GM18907 (cell line): ENCODE measurements around the gene GDF7.

Experiments used
- ATAC-seq: cut with Tn5 transposase; IDR thresholded peaks from one replicate; pipeline ENCODE4 v1.9.1; 2021; ENCODE audit warnings: mild to moderate bottlenecking, moderate library complexity; ENCODE audit not compliant: unreplicated experiment

GDF7 gene

DNA sequence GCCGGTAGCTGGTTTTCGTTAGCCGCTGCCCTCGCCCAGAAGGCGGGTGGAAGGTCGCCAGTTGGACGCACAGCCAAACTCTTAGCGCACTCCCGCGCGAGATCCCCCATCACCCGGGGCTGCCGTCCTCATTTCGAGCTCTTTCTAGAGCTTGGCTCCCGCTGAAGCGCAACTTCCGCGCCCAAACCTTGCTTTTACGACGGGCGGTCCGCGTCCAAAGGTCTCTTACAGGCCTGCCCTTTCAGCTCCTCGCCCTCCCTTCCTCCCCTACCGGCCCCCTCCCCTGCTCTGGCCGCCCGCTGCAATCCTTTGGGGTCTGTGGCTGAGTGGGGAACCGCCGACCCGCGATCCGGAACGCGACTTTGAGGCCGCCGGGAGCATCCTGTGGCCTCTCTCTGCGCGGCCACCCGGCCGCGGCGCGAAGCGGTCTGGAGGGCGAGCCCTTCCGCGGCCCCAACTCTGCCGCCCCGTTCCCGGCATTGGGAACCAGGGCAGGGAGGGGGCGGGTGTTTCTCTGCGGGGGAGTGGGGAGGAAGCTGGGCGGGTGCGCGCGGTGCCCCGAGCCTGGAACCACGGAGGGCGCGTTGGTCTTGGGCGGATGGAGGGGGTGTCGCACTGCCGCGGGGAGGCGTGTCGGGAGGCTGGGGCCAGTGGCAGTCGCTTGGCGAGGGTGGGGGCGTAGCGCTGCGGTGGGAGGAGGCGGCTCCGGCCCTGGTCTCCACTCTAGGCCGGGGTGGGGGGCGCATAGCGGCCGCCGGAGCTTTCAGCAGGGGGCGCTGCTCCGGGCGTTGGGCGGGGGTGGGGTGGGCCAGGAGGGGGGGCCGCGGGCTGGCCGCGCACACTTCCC is at the start of gene GDF7:
TSS of gene GDF7 (plus strand) at position 841 of the 847 bp plus-strand sequence. CDS start 96 bp downstream, outside the sequence.
- no peak for ATAC-seq

DNA sequence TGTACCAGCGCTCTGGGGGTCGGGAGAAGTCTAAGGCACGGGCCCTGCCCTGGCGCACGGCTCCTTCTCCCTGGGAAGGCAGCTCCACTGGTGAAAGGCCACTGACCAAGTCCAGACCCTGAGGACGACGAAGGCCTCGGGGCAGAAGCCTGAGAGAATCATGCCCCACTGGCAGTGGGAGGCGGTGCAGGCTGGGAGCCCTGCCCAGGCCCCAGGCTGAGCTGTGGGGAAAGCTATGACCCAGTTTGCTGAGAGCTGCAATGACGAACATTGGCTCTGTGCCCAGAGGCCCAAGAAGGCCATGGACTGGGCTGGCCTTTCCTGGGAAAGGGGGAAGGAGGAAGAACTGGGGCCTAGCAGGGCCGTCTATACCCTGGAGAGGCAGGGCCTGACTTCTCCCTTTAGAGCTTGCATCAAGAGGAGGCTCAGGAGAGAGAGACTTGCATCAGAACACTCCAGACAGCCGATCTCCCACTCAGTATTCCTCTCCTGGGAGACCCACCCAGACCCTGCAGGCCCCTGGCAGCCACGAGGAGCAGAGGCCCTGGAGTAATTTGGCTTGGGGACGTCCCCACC is 49.0 kb upstream of the GDF7 start:
- no peak for ATAC-seq

- ATAC-seq: no peak
Measured at GRCh38 chr2:20618468-20618885, 48.5 kb upstream of the GDF7 start.

- no peak for ATAC-seq
Measured at GRCh38 chr2:20618886-20619521, 47.9 kb upstream of the GDF7 start.

DNA sequence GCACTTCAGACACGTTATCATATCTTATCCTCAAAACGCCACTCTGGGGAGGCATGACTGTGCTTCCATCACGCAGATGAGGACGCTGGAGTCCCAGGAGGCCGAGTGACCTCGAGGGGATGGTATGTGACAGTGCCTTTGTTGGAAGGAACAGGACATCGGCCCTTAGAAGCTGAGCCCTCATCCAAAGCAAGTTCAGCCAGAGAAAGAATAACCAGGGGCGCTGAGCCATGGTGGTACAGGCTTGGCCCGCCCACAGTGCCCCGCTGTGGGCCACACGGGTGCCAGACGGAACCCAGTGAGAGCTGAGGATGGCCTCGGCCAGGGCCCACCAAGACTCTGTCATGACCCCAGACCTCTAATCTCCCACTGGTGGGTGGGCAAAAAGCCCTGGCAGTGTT is 47.3 kb upstream of the GDF7 start:
- no peak for ATAC-seq

DNA sequence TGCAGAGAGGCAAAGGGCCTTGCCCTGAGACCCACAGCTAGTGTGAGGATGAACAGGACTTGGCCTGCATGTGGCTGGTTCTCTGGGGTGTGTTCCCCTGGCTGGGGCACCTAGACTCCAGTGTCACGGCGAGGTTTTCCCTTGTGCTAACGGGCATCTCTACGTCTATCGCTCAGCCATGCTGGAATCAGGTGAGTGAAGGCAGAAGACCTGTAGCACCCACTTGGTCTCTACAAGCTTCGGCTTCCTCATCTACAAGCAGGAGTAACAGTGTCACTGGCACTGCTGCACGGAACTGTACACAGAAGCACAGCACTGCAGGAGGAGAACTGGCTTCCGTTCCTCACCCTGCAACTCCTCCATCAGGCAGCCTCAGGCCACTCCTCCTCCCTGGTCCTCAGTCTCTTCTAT is 46.7 kb upstream of the GDF7 start:
- ATAC-seq: no peak

DNA sequence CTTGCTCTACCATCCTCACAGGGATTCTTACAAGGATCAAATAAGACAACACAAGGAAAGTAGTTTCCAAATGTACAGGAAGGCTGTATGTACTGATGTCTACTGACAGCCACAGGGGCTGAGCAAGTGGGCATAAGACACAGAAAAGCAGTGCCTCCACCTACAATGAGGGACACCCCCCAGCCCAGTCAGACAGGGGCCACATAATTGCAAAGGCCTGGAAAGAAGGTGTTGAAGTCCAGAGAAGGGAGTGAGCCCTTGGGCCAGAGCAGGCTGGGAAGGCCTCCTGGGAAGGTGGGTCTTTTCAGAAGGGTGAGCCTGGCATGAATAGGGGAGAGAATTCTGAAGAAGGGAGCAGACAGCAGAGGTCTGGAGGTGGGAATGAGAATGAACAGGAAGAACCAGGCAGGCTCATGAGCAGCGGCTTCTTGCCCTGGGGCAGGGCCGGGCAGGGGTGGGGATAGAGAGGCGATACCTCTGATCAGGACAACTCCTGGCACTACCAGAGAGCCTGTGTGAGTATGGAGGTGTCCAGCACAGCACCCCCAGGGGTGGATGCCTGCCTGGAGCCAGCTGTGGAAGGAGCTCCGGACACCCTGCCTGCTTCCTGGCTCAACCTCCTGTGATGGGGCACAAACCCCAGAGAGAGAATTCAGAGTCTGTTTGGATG is 46.1 kb upstream of the GDF7 start:
- ATAC-seq: no peak

DNA sequence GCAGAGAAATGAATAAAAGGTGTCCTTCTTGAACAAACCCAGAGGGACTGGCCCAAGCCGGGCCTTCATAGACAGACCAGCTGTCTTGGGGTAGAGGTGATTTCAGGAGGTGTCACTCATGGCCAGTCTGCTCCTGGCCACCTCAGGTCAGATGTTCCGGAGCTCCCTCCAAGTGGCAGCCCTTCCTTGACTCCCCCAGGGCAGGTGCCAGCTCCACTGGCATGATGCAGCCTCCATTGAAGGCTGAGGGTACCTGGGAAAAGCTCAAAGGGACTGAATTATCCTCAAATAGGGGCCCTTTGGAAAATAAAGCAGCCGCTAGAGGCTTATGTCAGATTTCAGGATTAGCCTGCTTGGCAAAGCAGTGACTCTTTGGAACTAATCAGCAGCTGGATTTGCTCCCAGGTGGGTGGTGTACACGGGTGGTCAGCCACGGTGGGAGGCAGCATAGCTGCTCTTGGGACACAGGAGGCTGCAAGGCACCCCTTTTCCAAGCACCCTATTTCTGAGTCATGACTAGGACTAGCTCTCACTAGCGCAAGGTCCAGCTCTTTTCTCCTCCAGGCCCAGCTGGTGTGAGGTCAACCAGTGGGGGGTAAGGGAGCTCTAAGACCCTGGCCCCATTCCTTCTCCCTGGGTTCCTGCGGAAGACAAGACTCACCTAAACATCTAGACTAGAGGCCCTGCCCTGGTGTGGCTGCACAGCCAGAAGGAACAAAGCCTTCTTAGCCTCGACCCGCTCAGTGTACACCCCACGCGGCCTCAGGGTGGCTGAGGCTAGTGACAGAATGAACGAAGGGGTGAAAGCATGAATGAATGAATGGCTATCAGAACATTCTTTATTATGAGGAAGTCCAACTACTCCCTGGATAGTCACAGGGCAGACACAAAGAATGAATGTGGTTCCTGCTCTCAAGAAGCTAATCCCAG is 45.3 kb upstream of the GDF7 start:
- ATAC-seq: no peak

DNA sequence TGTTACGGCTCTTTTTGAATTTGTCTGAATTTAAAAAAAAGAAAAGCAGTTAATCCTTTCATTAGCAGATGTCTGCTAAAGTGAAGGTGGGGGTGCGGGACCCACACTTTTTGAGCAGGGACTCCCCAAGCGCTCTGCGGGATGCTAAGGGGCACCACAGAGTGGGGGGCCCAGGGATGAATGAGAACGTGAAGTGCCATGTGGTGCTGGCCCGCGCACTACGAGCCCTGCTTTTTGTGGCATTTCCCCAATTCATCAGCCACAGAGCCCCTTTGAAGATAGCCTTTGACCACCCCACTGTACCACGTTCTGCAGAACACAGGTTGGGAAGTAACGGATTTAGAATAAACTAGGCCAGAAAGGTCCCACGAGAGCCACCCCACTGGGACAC is 44.7 kb upstream of the GDF7 start:
- no peak for ATAC-seq

DNA sequence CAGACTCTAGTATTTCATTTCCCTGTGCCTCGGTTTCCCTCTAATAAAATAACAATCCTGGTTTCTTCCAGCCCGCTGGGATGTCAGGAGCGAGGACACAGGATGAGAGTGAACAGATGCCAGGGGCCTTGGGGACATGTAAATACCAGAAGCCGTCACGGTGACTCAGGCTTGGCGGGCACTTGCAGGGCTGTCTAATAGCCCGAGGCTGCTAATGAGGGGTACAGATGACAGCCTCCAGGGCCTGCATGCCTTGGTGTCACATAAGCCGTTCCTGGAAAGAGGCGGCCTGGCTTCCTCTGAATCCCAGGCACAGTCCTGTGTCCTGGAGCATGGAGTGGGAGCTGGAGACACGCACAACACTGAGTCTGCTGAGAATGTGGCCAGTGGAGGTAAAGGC is 44.2 kb upstream of the GDF7 start:
- no peak for ATAC-seq

GRCh38 chr2:20623241-20623640 is 43.7 kb upstream of the GDF7 start:
- no peak for ATAC-seq

DNA sequence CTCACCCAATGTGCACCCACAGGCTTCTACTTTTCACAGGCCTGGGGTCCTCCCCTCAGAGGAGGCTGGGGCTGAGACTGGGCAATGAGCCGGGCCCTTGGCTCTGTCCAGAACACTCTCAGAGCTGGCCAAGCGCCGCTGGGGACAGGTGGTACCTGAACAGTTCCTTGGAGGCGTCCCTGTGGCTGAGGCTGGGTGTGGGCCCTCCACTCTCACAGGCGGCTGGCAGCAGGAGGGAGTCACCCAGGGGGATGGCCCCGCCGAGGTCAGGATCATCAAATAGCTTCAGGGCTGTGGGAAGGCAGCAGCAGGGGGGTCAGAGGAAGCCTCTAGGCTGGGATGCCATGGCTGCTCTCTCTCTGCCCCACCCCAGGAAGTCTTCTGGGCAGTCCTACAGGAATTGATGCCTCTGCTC is 43.2 kb upstream of the GDF7 start:
- ATAC-seq: no peak

DNA sequence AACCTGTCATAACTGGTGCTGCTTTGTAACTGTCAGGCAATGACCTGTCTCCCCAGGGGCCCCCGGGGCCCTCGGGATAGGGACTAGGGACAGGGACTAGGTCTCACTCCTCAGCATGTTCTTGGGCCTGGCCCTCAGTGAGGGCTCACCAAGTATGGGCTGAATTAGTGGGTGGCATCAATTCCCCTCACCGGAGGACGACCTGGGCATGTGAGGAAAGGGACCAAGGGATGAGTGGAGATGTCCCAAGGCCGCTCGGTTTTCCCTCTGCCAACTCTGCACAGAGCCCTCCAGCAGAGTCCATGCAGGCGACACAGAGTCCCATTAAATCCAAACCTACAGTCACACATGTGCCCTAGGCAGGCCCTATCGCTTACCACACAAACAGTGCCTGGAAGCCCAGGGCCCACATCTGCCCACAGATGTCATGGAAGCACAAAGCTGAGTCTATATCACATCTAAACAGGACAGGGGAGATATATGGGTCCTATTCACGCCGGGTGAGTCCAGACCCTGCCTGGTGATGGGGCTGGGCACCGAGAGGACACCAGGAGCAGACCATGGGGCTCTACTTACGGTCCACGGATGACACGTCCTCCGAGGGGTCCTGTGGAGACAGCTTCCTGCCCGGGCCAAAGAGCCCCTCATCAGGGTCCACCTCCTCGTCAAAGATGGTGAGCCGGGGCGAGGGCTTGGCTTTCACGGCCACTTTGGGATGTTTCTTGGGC is 42.6 kb upstream of the GDF7 start:
- ATAC-seq: no peak

GRCh38 chr2:20624884-20625485 is 42.0 kb upstream of the GDF7 start:
- ATAC-seq: no peak

DNA sequence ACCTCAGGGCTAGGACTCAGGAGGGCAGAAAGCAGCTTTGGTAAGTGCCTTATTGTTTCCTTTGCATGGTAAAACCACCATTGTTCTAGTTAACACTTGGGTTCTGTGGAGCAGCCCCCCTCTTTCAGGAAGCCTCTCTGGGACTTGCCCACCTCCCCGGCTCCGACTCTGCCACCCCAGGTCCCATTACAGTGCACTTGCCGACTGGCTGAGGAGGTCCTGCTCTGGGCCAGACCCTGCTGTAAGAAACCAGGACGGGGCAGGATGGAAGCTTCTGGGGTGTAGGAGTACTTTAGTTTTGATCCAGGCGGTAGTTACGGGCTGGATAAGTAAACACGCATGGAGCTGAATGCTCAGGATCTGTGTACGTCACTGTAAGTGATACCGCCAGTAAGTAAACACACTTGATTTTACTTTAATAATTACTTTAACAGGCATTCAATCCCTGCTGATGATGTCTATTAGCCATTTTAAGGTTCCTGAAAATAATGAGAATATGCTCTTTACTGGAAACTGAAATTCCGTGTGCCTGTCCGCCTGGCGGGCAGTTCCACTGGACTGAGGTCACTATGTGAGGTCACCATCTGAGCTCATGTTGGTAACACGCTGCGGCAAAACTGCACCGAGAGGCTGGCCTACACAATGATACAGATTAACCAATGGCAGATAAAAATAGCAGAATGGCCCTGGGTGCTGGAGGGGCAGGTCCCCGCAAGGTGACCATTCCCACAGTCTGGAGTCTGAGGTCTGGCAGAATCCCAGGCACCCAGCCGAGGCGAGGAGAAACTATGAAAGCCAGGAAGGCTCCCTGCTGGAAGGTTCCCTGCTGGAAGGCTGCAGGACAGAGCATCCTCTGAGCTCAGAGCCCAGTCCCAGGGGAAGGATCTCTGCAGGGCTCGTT is 41.2 kb upstream of the GDF7 start:
- no peak for ATAC-seq

- ATAC-seq: no peak
Measured at GRCh38 chr2:20626392-20626697, 40.6 kb upstream of the GDF7 start.

DNA sequence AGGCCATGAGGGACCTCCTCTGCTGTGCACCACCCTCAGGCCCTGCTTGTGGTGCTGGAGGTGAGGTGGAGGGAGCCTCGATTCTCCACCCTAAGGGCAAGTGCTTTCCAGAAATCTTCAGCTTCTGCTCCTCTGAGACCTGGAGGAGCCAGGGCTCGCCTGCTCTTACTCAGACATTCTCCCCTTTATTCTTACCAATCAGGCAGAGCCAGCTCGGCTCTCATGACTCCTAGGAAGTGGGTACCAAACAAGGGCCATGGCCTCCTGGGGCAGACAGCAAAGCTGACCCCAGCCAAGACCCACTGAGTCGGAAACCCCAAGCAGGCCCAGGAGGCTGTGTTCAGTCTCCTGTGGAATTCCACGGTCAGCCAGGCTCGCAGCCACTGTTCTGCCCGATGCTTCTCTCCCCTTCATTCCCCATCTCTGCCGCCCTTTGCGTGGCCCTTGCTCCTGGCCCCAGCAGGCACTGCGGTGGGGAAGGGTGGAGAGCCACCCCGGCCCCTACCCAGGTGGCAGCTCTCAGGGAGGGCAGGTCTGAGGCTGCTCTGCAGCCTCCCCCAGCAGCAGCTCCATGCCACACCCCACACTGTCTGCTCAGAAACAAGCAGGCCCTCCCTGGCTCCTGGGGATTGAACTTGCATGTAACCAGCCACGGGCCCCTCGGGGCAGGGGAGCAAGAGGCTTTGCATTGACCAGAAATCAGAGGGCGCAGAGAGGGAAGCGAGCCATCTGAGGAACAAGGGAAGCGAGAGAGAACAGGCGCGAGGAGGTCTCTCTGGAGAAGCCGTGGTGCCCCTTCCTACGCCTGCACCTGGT is 40.0 kb upstream of the GDF7 start:
- ATAC-seq: no peak
